GM10248 (cell line): ENCODE measurements around the gene GAL3ST1.
"Not testable (repeated sequence)": the region's sequence is repeated elsewhere in the genome, so short reads cannot be mapped to it uniquely, and the experiment has no call there.

Experiments used
- CTCF ChIA-PET: fragments of 300-600 bp; sonication (Branson Sonifier 250); formaldehyde crosslinking; extraction: SDS; loops from one replicate; lab custom pipeline; 2021; ENCODE audit warnings: antibody characterized with exemption; lab: Yijun Ruan, JAX
- POLR2A ChIA-PET: fragments of 350-650 bp; sonication (Branson Sonifier 250); formaldehyde crosslinking; extraction: SDS; loops from one replicate; lab custom pipeline; 2020; ENCODE audit warnings: antibody characterized with exemption; lab: Yijun Ruan, JAX
- DNase-seq: peaks from one replicate; pipeline ENCODE4 v3.0.0; 2012; ENCODE audit errors: extremely low spot score
- TF ChIP-seq, protein P1 (sequence below): IDR thresholded peaks from 2 replicates; pipeline ENCODE4 v1.5.1; 2012; ENCODE audit warnings: mild to moderate bottlenecking, low read depth; ENCODE audit errors: extremely low read depth, missing control alignments, control extremely low read depth

GAL3ST1 gene

DNA sequence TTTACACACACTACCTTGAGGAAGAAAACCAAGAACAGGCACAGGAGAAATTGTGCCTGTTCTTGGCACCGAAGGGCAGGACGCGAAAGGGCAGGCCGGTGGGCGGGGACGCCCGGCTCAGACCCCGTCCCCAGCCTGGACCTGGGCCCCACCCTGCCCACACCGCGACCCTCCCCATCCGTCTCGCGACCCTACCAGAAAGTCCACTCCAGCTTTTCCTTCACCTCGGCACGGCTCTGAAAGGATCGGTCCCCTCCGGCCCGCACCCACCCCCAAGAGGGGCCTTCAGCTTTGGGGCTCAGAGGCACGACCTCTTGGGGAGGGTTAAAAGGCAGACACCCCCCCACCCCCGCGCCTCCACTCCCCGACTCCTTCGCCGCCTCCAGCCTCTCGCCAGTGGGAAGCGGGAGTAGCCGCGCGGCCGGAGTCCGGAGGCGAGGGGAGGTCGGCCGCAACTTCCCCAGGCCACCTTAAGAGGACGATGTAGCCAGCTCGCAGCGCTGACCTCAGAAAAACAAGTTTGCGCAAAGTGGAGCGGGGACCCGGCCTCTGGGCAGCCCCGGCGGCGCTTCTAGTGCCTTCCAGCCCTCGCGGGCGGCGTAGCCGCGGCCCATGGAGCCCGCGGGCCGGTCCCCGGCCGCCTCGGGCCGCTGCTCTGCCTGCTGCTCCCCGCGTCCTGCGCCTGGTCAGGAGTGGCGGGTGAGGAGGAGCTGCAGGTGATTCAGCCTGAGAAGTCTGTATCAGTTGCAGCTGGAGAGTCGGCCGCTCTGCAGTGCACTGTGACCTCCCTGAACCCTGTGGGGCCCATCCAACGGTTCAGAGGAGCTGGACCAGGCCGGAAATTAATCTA lies 32.3 kb downstream of the GAL3ST1 start:
- CTCF ChIA-PET: no interaction called here

GRCh38 chr22:30541511-30541910 lies 33.0 kb downstream of the GAL3ST1 start:
- DNase-seq, CTCF ChIA-PET, POLR2A ChIA-PET: not testable (repeated sequence)

More for the DNA sequence above, 32.3 kb downstream of the GAL3ST1 start:
- TF ChIP-seq, protein P1, sequence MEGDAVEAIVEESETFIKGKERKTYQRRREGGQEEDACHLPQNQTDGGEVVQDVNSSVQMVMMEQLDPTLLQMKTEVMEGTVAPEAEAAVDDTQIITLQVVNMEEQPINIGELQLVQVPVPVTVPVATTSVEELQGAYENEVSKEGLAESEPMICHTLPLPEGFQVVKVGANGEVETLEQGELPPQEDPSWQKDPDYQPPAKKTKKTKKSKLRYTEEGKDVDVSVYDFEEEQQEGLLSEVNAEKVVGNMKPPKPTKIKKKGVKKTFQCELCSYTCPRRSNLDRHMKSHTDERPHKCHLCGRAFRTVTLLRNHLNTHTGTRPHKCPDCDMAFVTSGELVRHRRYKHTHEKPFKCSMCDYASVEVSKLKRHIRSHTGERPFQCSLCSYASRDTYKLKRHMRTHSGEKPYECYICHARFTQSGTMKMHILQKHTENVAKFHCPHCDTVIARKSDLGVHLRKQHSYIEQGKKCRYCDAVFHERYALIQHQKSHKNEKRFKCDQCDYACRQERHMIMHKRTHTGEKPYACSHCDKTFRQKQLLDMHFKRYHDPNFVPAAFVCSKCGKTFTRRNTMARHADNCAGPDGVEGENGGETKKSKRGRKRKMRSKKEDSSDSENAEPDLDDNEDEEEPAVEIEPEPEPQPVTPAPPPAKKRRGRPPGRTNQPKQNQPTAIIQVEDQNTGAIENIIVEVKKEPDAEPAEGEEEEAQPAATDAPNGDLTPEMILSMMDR: no peak
- POLR2A ChIA-PET: no interaction called here
- no peak for DNase-seq

DNA sequence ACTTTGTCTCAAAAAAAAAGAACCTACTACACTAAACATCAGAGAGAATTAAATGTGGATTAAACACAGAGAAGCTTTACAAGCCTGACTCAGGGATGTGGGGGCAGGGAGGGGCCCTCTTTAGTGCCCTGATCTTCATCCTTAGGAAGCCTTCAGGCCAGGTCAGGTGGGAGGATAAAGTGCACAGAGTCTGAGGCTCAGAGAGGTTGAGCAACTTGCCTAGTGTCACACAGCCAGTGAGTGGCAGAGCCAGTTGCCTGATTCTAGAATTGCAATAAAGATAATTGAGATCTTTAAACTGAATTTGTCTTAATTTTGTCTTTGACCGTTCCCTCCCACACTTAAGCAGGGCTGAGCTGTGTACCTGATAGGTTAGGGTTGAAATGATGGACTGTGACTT lies 35.1 kb downstream of the GAL3ST1 start:
- CTCF ChIA-PET: no interaction called here
- TF ChIP-seq, protein P1: no peak
- POLR2A ChIA-PET: no interaction called here
- no peak for DNase-seq

DNA sequence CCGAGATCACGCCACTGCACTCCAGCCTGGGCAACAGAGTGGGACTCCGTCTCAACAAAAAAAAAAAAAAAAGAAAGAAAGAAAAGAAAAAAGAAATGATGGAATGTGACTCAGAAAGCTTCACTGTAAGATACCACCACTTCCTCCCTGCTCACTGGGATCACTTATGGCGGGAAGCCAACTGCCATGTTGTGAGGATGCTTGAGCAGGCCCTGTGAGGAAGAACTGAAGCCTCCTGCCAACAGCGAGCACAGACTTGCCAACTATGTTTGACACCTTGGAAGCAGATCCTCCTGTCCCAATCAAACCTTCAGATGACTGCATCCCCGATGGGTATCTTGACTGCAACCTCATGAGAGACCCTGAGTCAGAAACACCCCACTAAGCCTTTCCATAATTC lies 36.2 kb downstream of the GAL3ST1 start:
- TF ChIP-seq, protein P1: no peak
- ChIA-PET POLR2A (no interaction called here), CTCF (no interaction called here)
- DNase-seq: no peak

DNA sequence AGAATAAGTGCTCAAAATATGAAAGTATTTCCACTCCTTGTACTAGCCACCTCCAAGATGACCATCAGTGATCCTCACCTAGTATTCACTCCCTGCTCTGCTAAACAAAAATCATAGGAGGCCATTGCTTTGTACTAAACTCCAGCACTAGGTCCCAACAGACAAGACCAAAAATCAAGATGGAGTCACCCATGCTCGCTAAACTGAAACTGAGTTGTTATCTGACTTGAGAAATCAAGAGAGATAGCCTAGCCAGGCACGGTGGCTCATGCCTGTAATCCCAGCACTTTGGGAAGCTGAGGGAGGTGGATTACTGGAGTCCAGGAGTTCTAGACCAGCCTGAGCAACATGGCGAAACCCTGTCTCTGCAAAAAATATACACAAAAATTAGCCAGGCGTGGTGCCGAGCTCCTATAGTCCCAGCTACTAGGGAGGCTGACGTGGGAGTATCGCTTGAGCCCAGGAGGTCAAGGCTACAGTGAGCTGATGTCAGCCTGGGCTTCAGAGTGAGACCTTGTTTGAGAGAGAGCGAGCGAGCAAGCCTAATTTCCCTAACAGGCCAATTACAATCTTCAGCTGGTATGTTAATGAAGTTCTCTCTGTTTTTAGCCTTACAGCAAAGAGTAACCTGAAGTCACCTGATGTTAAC lies 37.3 kb downstream of the GAL3ST1 start:
- TF ChIP-seq, protein P1: no peak
- POLR2A ChIA-PET: no interaction called here
- CTCF ChIA-PET: no interaction called here
- no peak for DNase-seq

GRCh38 chr22:30535182-30535581 lies 39.3 kb downstream of the GAL3ST1 start:
- POLR2A ChIA-PET: no interaction called here
- DNase-seq: no peak
- TF ChIP-seq, protein P1: no peak
- CTCF ChIA-PET: no interaction called here

- TF ChIP-seq, protein P1: no peak
- POLR2A ChIA-PET: no interaction called here
- CTCF ChIA-PET: no interaction called here
- no peak for DNase-seq
Observed at GRCh38 chr22:30531651-30532608, 42.5 kb downstream of the GAL3ST1 start.
